ENCODE data around the gene TSHZ2. TPM values are rescaled to one million over a fixed set of nuclear protein-coding genes. Genes with fewer than 3 reads are reported as not detected.

The TSHZ2 gene
- total RNA-seq, 4 donors from 2014 or later: 1.9 to 12.9 (median 5.0) TPM

GRCh38 chr20:53047203-53047602 is 75.0 kb downstream of the TSHZ2 start:
- in situ Hi-C loops (cut with MboI; ENCODE audit: low pct_ligation_motif_present in 1 of 4, low pct_unique_long_range_greater_than_20kb in 1 of 4, low sequenced_read_pairs in 3 of 4): no loop called here
- intact Hi-C loops (cut with DNase I; ENCODE audit: low total_unique reads): no loop called here
- Histone ChIP-seq H3K36me3 (no peaks in the 10 kb centered on the region), H3K27me3 (no peaks in the 10 kb centered on the region), H3K4me3 (no peak overlapping the region), H3K27ac (no peak overlapping the region), H3K9me3 (no peaks in the 10 kb centered on the region), H3K4me1 (no peaks in the 10 kb centered on the region)
- TF ChIP-seq EP300 (IDR thresholded peaks at IDR 0.05; ENCODE audit: low read depth) (no peak), POLR2A (IDR thresholded peaks at IDR 0.05) (no peak), POLR2AphosphoS5 (IDR thresholded peaks at IDR 0.05) (no peak)
- TF ChIP-seq, protein P1, sequence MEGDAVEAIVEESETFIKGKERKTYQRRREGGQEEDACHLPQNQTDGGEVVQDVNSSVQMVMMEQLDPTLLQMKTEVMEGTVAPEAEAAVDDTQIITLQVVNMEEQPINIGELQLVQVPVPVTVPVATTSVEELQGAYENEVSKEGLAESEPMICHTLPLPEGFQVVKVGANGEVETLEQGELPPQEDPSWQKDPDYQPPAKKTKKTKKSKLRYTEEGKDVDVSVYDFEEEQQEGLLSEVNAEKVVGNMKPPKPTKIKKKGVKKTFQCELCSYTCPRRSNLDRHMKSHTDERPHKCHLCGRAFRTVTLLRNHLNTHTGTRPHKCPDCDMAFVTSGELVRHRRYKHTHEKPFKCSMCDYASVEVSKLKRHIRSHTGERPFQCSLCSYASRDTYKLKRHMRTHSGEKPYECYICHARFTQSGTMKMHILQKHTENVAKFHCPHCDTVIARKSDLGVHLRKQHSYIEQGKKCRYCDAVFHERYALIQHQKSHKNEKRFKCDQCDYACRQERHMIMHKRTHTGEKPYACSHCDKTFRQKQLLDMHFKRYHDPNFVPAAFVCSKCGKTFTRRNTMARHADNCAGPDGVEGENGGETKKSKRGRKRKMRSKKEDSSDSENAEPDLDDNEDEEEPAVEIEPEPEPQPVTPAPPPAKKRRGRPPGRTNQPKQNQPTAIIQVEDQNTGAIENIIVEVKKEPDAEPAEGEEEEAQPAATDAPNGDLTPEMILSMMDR (IDR thresholded peaks at IDR 0.05): no peak
- DNase-seq: no peak
- 95 to 96% methylated on average over 2 of the region's 2 CpGs for WGBS, 2 donors (ENCODE audit: low coverage in 1 of 2)

GRCh38 chr20:53048387-53048786 is 76.2 kb downstream of the TSHZ2 start:
- TF ChIP-seq POLR2AphosphoS5 (IDR thresholded peaks at IDR 0.05) (no peak), EP300 (IDR thresholded peaks at IDR 0.05; ENCODE audit: low read depth) (no peak), POLR2A (IDR thresholded peaks at IDR 0.05) (no peak)
- TF ChIP-seq, protein P1 (IDR thresholded peaks at IDR 0.05): no peak
- Histone ChIP-seq H3K27ac (no peak overlapping the region), H3K36me3 (no peaks in the 10 kb centered on the region), H3K9me3 (no peaks in the 10 kb centered on the region), H3K4me1 (no peaks in the 10 kb centered on the region), H3K4me3 (no peak overlapping the region), H3K27me3 (no peaks in the 10 kb centered on the region)
- 67 to 80% methylated on average over 7 of the region's 7 CpGs for WGBS, 2 donors (ENCODE audit: low coverage in 1 of 2)
- in situ Hi-C loops (cut with MboI; ENCODE audit: low pct_ligation_motif_present in 1 of 4, low pct_unique_long_range_greater_than_20kb in 1 of 4, low sequenced_read_pairs in 3 of 4) (no loop called here), intact Hi-C loops (cut with DNase I; ENCODE audit: low total_unique reads) (no loop called here)
- DNase-seq: no peak

DNA sequence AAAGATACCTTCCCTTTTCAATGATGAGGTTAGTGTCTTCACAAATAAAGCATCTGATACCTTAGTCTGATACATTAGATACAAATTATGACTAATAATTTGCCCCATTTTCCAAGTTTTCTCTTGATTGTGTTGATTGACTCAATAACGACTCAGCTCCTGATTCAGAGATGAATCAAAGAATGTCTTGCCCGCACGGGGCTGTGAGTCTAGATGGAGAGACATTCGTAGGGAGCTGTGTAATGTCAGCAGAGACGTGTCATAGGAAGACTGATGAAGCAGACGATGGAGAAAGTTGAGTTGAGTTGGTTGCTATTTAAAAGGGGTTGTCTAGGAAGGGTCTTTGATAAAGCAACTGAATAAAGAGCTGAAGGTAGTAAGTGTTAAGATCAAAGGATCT is 78.2 kb downstream of the TSHZ2 start:
- in situ Hi-C loops (cut with MboI; ENCODE audit: low pct_ligation_motif_present in 1 of 4, low pct_unique_long_range_greater_than_20kb in 1 of 4, low sequenced_read_pairs in 3 of 4) (no loop called here), intact Hi-C loops (cut with DNase I; ENCODE audit: low total_unique reads) (no loop called here)
- H3K27me3 ChIP-seq: no peaks in the 10 kb centered on the region
- DNase-seq: no peak
- H3K36me3 ChIP-seq: no peaks in the 10 kb centered on the region
- no peaks in the 10 kb centered on the region for H3K9me3 ChIP-seq
- no peaks in the 10 kb centered on the region for H3K4me1 ChIP-seq
- TF ChIP-seq POLR2A (IDR thresholded peaks at IDR 0.05): no peak
- TF ChIP-seq, protein P1 (IDR thresholded peaks at IDR 0.05): no peak
- no peak overlapping the region for H3K4me3 ChIP-seq
- 89 to 91% methylated on average over 6 of the region's 6 CpGs for WGBS, 2 donors (ENCODE audit: low coverage in 1 of 2)
- H3K27ac ChIP-seq: no peak overlapping the region

DNA sequence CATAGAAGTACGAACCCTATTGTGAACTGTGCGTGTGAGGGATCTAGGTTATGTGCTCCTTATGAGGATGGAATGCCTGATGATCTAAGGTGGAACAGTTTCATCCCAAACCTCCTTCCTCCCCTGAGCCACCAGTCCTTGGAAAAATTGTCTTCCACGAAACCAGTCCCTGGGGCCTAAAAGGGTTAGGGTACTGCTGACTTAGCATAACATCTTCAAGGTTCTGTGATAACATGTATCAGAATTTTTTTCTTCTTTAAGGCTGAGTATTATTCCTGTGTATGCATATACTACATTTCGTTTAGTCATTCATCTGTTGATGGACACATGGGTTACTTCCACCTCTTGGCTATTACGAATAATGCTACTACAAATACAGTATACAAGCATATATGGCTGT is 80.2 kb downstream of the TSHZ2 start:
- H3K27me3 ChIP-seq: no peaks in the 10 kb centered on the region
- TF ChIP-seq, protein P1 (IDR thresholded peaks at IDR 0.05): no peak
- TF ChIP-seq EP300 (IDR thresholded peaks at IDR 0.05; ENCODE audit: low read depth): no peak
- TF ChIP-seq POLR2AphosphoS5 (IDR thresholded peaks at IDR 0.05): no peak
- no peak for TF ChIP-seq POLR2A (IDR thresholded peaks at IDR 0.05)
- no peak overlapping the region for H3K27ac ChIP-seq
- no peak for DNase-seq
- H3K36me3 ChIP-seq: no peaks in the 10 kb centered on the region
- in situ Hi-C loops (cut with MboI; ENCODE audit: low pct_ligation_motif_present in 1 of 4, low pct_unique_long_range_greater_than_20kb in 1 of 4, low sequenced_read_pairs in 3 of 4) (no loop called here), intact Hi-C loops (cut with DNase I; ENCODE audit: low total_unique reads) (no loop called here)
- 78% methylated on average over 2 to 5 of the region's 5 CpGs for WGBS, 2 donors (ENCODE audit: low coverage in 1 of 2)
- no peaks in the 10 kb centered on the region for H3K4me1 ChIP-seq
- no peaks in the 10 kb centered on the region for H3K9me3 ChIP-seq
- no peak overlapping the region for H3K4me3 ChIP-seq
